Endothelial cell of umbilical vein (primary cell): Measurements from ENCODE around the gene OTUD1. TPM values are rescaled to one million over a fixed set of nuclear protein-coding genes. Genes with fewer than 3 reads are reported as not detected.

Experiments used
- BruUV-seq: library from RNA; stranded (reverse); fragments of 400-500 nt; replicated peaks from 2 replicates; lab custom pipeline; 2021; lab: Mats Ljungman, UMichigan
- CTCF ChIA-PET: fragments of 300-600, 350-600 bp; sonication (Branson Sonifier 250); formaldehyde crosslinking; loops from one replicate; lab custom pipeline; 2021; ENCODE audit warnings: antibody characterized with exemption, inconsistent platforms; lab: Charles Lee
- POLR2A ChIA-PET: fragments of 300-600, 350-600 bp; sonication (Branson Sonifier 250); formaldehyde crosslinking; loops from one replicate; lab custom pipeline; 2021; ENCODE audit warnings: antibody characterized with exemption, inconsistent platforms; lab: Charles Lee
- DNase-seq: peaks from one replicate; pipeline ENCODE4 v3.0.0-alpha.2; 2011; ENCODE audit warnings: low read depth, low spot score
- FAIRE-seq: peaks from 2 replicates; lab custom pipeline; 2011; peaks lifted over from hg19 to GRCh38; lab: Jason Lieb, UNC
- H2AFZ ChIP-seq: 2 replicates; pipeline ENCODE4 v1.6.0; 2012; ENCODE audit warnings: low read depth, low read length, control low read depth, inconsistent platforms
- H3K27ac ChIP-seq: 2 replicates; pipeline ENCODE4 v1.5.1; 2011; ENCODE audit warnings: low read depth, mild to moderate bottlenecking, control low read depth, low read length, moderate library complexity; ENCODE audit not compliant: insufficient read depth
- H3K27me3 ChIP-seq, 2 experiments: 2 replicates each; pipeline versions ENCODE4 v1.6.0 to v1.6.1; 2011; ENCODE audit warnings: low read length in 2 of 2, mixed read lengths in 1 of 2; ENCODE audit not compliant: control insufficient read depth in 2 of 2, insufficient read depth in 2 of 2
- H3K36me3 ChIP-seq, 2 experiments: 2 replicates in 1 of 2; 3 replicates in 1 of 2; pipeline ENCODE4 v1.5.1; 2011; ENCODE audit warnings: low read length in 2 of 2, mild to moderate bottlenecking in 1 of 2, moderate library complexity in 1 of 2; ENCODE audit not compliant: control insufficient read depth in 2 of 2, insufficient read depth in 2 of 2; ENCODE audit errors: extremely low read depth in 1 of 2
- H3K4me1 ChIP-seq: 3 replicates; pipeline ENCODE4 v1.5.1; 2011; ENCODE audit warnings: mild to moderate bottlenecking, low read length; ENCODE audit not compliant: control insufficient read depth, insufficient read depth; ENCODE audit errors: extremely low read depth
- H3K4me2 ChIP-seq: 2 replicates; pipeline ENCODE4 v1.6.1; 2011; ENCODE audit warnings: low read length, control low read depth, mixed read lengths; ENCODE audit not compliant: insufficient read depth
- H3K4me3 ChIP-seq, 3 experiments: fragments of 200-600 bp in 1 of 3; sonication (generic), shearing (Covaris generic) in 1 of 3; replicated peaks in 1 of 3; 2 replicates each; pipeline ENCODE4 v1.5.1; 2011 to 2016; ENCODE audit warnings: control low read depth in 3 of 3, low read length in 3 of 3, mild to moderate bottlenecking in 2 of 3, inconsistent platforms in 1 of 3, low read depth in 1 of 3, moderate library complexity in 1 of 3; ENCODE audit not compliant: insufficient read depth in 1 of 3
- H3K79me2 ChIP-seq: 2 replicates; pipeline ENCODE4 v1.6.0; 2012; ENCODE audit warnings: low read length, inconsistent platforms; ENCODE audit not compliant: control insufficient read depth, insufficient read depth
- H3K9ac ChIP-seq: replicated peaks from 2 replicates; pipeline ENCODE3; 2011; ENCODE audit warnings: low read length, control low read depth; ENCODE audit not compliant: insufficient read depth; ENCODE audit errors: extremely low read depth
- H3K9me1 ChIP-seq: replicated peaks from 3 replicates; pipeline ENCODE4 v1.6.0; 2011; ENCODE audit warnings: mild to moderate bottlenecking, low read length; ENCODE audit not compliant: control insufficient read depth, insufficient read depth; ENCODE audit errors: extremely low read depth
- H3K9me3 ChIP-seq: replicated peaks from 2 replicates; pipeline ENCODE4 v1.5.1; 2012; ENCODE audit warnings: low read length, inconsistent platforms; ENCODE audit not compliant: control insufficient read depth, insufficient read depth
- H4K20me1 ChIP-seq: replicated peaks from 2 replicates; pipeline ENCODE3; 2011; ENCODE audit warnings: mild to moderate bottlenecking, low read length; ENCODE audit not compliant: control insufficient read depth, insufficient read depth; ENCODE audit errors: extremely low read depth
- EZH2 ChIP-seq: IDR thresholded peaks from 2 replicates; pipeline ENCODE4 v1.6.1; 2012; ENCODE audit warnings: borderline replicate concordance, low read depth, mild to moderate bottlenecking, moderate library complexity, low read length, inconsistent platforms; ENCODE audit not compliant: severe bottlenecking
- FOS ChIP-seq: IDR thresholded peaks from 2 replicates; pipeline ENCODE4 v1.6.1; 2011; ENCODE audit warnings: mild to moderate bottlenecking, low read length, moderate library complexity, borderline replicate concordance; ENCODE audit not compliant: insufficient read depth
- GATA2 ChIP-seq: IDR thresholded peaks from 2 replicates; pipeline ENCODE4 v1.7.0; 2011; ENCODE audit warnings: low read depth, mild to moderate bottlenecking, moderate library complexity, mixed read lengths, low read length; ENCODE audit not compliant: insufficient read length, insufficient read depth
- JUN ChIP-seq: IDR thresholded peaks from 2 replicates; pipeline ENCODE4 v1.6.1; 2011; ENCODE audit warnings: borderline replicate concordance, low read depth; ENCODE audit not compliant: insufficient read length, insufficient read depth
- MYC ChIP-seq: IDR thresholded peaks from one replicate; pipeline ENCODE4 v1.6.1; 2011; ENCODE audit warnings: mild to moderate bottlenecking, low read depth, low read length
- POLR2A ChIP-seq: IDR thresholded peaks from 2 replicates; pipeline ENCODE4 v1.6.1; 2012; ENCODE audit warnings: low read depth, mild to moderate bottlenecking, control low read depth, low read length
- POLR2AphosphoS5 ChIP-seq: IDR thresholded peaks from 2 replicates; pipeline ENCODE4 v1.6.1; 2012; ENCODE audit warnings: low read depth, mild to moderate bottlenecking, control low read depth, low read length, moderate library complexity; ENCODE audit not compliant: insufficient read depth
- dilution Hi-C: fragments of 300-500 bp; cut with MboI; formaldehyde crosslinking; loops from one replicate; pipeline ENCODE4 v1.15.0; 2019; ENCODE audit warnings: low sequenced_read_pairs; ENCODE audit not compliant: extremely low pct_ligation_motif_present
- intact Hi-C: fragments of 100-400 bp; cut with micrococcal nuclease; formaldehyde crosslinking; loops from one replicate; pipeline ENCODE4 v1.10.0; 2022
- polyA plus RNA-seq, 4 experiments: library from polyadenylated mRNA; depleted of rRNA in 3 of 4; stranded (reverse) in 3 of 4; unstranded in 1 of 4; fragments of >200 nt; gene quantifications; 2 replicates each; pipeline versions ENCODE4 v1.2.1 to v1.2.3, GENCODE V29; 2011 to 2012; ENCODE audit warnings: missing spikeins in 1 of 4
- total RNA-seq: library from RNA; stranded (reverse); gene quantifications from 2 replicates; pipeline ENCODE4 v1.2.3, GENCODE V29; 2021
- TF ChIP-seq, protein P1 (sequence below): IDR thresholded peaks from 2 replicates; pipeline ENCODE4 v1.6.1; 2011; ENCODE audit not compliant: insufficient read depth, insufficient read length
- TF ChIP-seq, protein P2 (sequence below), 2 donors: IDR thresholded peaks; 1 replicate in 1 of 2; 2 replicates in 1 of 2; pipeline ENCODE4 v1.5.1; 2011; ENCODE audit warnings: low read length in 2 of 2, mild to moderate bottlenecking in 2 of 2, moderate library complexity in 2 of 2, control low read depth in 1 of 2, inconsistent platforms in 1 of 2, low read depth in 1 of 2; ENCODE audit not compliant: insufficient read depth in 1 of 2; ENCODE audit errors: extremely low read depth in 1 of 2

OTUD1 gene
- total and polyA plus RNA-seq, 2 donors (not counting 3 experiments of a cell fraction or from before 2014, with no cell fraction given) = 2.2 to 4.8 TPM

DNA sequence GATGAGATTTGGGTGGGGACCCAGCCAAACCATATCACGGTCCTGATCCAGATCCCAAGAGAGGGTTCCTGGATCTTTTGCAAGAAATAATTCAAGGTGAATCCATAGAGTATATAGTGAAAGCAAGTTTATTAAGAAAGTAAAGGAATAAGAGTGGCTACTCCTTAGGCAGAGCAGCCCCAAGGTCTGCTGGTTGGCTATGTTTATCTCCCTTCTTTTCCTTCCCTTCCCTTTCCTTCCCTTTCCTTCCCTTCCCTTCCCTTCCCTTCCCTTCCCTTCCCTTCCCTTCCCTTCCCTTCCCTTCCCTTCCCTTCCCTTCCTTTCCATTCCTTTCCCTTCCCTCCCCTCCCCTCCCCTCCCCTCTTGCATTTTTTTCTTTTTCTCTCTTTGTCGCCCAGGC lies 35.2 kb downstream of the OTUD1 start:
- no peak for DNase-seq
- Histone ChIP-seq H3K4me2 (no peak overlapping the region), H3K27ac (no peak overlapping the region), H4K20me1 (no peaks in the 10 kb centered on the region), H3K36me3 (no peaks in the 10 kb centered on the region), H3K4me3 (no peak overlapping the region), H3K9me3 (no peaks in the 10 kb centered on the region), H3K9ac (no peak overlapping the region), H3K27me3 (no peaks in the 10 kb centered on the region), H3K79me2 (no peaks in the 10 kb centered on the region), H3K9me1 (no peaks in the 10 kb centered on the region), H2AFZ (no peak overlapping the region), H3K4me1 (no peaks in the 10 kb centered on the region)
- ChIA-PET POLR2A (no interaction called here), CTCF (no interaction called here)
- intact Hi-C loops (no loop called here), dilution Hi-C loops (no loop called here)
- TF ChIP-seq EZH2 = no peak
- TF ChIP-seq FOS = no peak
- no peak for TF ChIP-seq POLR2A
- no peak for TF ChIP-seq MYC
- no peak for TF ChIP-seq GATA2
- no TSS peak for BruUV-seq
- no peak for FAIRE-seq

DNA sequence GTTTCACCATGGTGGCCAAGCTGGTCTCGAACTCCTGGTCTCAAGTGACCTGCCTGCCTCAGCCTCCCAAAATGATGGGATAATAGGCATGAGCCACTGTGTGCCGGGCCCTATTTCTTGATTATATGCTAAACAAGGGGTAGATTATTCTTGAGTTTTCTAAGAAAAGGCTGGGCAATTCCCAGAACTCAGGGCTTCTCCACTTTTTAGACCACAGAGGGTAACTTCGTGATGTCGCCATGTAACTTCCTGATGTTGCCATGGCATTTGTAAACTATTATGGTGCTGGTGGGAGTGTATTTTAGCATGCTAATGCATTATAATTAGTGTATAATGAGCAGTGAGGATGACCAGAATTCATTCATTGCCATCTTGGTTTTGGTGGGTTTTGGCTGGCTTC lies 35.8 kb downstream of the OTUD1 start:
- no peaks in the 10 kb centered on the region for H4K20me1 ChIP-seq
- POLR2A ChIA-PET = no interaction called here
- H3K9me1 ChIP-seq = no peaks in the 10 kb centered on the region
- H3K4me2 ChIP-seq = no peak overlapping the region
- no peak for FAIRE-seq
- H3K9ac ChIP-seq = no peak overlapping the region
- TF ChIP-seq POLR2AphosphoS5 = no peak
- TF ChIP-seq, protein P1, sequence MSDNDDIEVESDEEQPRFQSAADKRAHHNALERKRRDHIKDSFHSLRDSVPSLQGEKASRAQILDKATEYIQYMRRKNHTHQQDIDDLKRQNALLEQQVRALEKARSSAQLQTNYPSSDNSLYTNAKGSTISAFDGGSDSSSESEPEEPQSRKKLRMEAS = no peak
- no peak for TF ChIP-seq FOS
- TF ChIP-seq EZH2 = no peak
- TF ChIP-seq POLR2A = no peak
- TF ChIP-seq GATA2 = no peak
- TF ChIP-seq, protein P2, sequence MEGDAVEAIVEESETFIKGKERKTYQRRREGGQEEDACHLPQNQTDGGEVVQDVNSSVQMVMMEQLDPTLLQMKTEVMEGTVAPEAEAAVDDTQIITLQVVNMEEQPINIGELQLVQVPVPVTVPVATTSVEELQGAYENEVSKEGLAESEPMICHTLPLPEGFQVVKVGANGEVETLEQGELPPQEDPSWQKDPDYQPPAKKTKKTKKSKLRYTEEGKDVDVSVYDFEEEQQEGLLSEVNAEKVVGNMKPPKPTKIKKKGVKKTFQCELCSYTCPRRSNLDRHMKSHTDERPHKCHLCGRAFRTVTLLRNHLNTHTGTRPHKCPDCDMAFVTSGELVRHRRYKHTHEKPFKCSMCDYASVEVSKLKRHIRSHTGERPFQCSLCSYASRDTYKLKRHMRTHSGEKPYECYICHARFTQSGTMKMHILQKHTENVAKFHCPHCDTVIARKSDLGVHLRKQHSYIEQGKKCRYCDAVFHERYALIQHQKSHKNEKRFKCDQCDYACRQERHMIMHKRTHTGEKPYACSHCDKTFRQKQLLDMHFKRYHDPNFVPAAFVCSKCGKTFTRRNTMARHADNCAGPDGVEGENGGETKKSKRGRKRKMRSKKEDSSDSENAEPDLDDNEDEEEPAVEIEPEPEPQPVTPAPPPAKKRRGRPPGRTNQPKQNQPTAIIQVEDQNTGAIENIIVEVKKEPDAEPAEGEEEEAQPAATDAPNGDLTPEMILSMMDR (IDR thresholded peaks at IDR 0.05; ENCODE audit: extremely low read depth in 1 of 2, insufficient read depth in 1 of 2, low read depth in 1 of 2, low read length in 2 of 2) = no peak
- no peak for TF ChIP-seq JUN
- TF ChIP-seq MYC = no peak
- H3K79me2 ChIP-seq = no peaks in the 10 kb centered on the region
- CTCF ChIA-PET = no interaction called here
- no peaks in the 10 kb centered on the region for H3K36me3 ChIP-seq
- no peak overlapping the region for H2AFZ ChIP-seq
- no TSS peak for BruUV-seq
- dilution Hi-C loops (no loop called here), intact Hi-C loops (no loop called here)
- no peak overlapping the region for H3K27ac ChIP-seq
- H3K9me3 ChIP-seq = no peaks in the 10 kb centered on the region
- no peaks in the 10 kb centered on the region for H3K4me1 ChIP-seq
- no peak overlapping the region for H3K4me3 ChIP-seq
- DNase-seq = no peak
- no peaks in the 10 kb centered on the region for H3K27me3 ChIP-seq
